Measurements from ENCODE around the gene IL2RA. TPM values are rescaled to one million over a fixed set of nuclear protein-coding genes. Genes with fewer than 3 reads are reported as not detected.

Gene IL2RA
- total RNA-seq, 1 donor from 2014 or later: not detected

DNA sequence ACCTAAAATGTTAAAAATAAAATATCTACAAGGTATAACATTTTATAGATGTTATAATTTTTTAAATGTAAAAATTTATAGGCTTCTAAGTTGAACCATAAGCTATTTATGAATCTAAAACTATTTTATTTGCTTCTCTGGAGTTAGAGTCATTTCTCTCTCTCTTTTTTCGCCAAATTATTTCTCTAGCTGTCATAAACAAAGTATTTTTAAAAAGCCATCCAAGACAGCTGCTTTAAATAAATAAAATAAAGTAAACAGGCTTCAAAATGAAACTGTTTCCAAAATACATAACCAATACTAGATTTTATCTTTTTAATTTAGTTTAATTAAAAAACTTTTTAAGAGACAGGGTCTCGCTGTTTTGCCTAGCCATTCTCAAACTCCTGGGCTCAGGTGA, 72.4 kb downstream of the IL2RA start:
- no peaks in the 10 kb centered on the region for H3K36me3 Mint-ChIP-seq (ENCODE audit: low read depth, unreplicated experiment)
- peaks cover 2% of the 10 kb centered on the region for H3K27me3 Mint-ChIP-seq (ENCODE audit: unreplicated experiment)
- TF ChIP-seq, protein P1, sequence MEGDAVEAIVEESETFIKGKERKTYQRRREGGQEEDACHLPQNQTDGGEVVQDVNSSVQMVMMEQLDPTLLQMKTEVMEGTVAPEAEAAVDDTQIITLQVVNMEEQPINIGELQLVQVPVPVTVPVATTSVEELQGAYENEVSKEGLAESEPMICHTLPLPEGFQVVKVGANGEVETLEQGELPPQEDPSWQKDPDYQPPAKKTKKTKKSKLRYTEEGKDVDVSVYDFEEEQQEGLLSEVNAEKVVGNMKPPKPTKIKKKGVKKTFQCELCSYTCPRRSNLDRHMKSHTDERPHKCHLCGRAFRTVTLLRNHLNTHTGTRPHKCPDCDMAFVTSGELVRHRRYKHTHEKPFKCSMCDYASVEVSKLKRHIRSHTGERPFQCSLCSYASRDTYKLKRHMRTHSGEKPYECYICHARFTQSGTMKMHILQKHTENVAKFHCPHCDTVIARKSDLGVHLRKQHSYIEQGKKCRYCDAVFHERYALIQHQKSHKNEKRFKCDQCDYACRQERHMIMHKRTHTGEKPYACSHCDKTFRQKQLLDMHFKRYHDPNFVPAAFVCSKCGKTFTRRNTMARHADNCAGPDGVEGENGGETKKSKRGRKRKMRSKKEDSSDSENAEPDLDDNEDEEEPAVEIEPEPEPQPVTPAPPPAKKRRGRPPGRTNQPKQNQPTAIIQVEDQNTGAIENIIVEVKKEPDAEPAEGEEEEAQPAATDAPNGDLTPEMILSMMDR (IDR thresholded peaks at IDR 0.05; ENCODE audit: unreplicated experiment): no peak
- H3K9me3 Mint-ChIP-seq (ENCODE audit: unreplicated experiment): no peaks in the 10 kb centered on the region
- no peaks in the 10 kb centered on the region for H3K4me1 Mint-ChIP-seq (ENCODE audit: unreplicated experiment)
- no peak overlapping the region for H3K4me3 Mint-ChIP-seq (ENCODE audit: unreplicated experiment)
- no peak for DNase-seq (ENCODE audit: low spot score)
- H3K27ac Mint-ChIP-seq (ENCODE audit: unreplicated experiment): no peak overlapping the region

DNA sequence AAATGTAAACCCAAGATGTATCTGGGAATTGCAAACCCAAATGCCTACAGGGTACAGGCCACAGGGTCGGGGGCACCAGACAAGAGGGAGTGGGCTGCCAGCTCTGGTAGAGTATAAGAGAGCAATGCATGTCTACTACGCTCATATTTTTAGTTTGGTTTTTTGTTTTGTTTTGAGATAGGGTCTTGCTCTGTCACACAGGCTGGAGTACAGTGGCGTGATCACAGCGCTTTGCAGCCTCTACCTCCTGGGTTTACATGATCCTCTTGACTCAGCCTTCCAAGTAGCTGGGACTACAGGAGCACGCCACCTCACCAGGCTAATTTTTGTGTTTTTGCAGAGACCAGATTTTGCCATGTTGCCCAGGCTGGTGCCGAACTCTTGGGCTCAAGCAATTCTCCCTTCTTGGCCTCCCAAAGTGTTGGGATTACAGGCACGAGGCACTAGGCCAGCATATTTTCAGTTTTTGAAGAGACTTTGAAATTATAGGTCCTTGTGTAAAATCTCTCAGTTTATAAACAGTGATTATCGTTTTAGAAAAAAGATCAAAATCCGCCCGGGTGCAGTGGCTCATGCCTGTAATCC, 73.7 kb downstream of the IL2RA start:
- H3K9me3 Mint-ChIP-seq (ENCODE audit: unreplicated experiment): no peaks in the 10 kb centered on the region
- no peak overlapping the region for H3K4me3 Mint-ChIP-seq (ENCODE audit: unreplicated experiment)

DNA sequence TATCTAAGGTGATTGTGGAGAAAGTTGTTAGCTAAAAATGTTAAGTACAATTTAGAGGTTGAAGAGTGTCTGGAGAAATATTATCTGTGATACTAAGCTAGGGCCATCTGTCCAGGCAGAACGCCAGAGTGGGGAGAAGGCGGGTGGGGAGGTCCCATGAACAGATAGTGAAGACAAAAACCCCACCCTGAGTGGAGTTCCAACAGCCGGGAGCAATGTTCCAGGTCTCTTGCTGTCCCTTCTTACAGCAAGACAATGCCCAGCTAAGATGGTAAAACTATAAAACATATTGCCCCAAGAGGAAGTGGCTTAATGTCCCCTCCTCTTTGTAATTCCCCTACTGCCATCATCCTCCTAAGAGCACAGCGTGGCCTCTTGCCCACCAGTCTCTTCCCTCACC, 74.4 kb downstream of the IL2RA start:
- Mint-ChIP-seq H3K4me1 (ENCODE audit: unreplicated experiment) (no peaks in the 10 kb centered on the region), H3K27me3 (ENCODE audit: unreplicated experiment) (peaks cover 2% of the 10 kb centered on the region), H3K9me3 (ENCODE audit: unreplicated experiment) (no peaks in the 10 kb centered on the region), H3K36me3 (ENCODE audit: low read depth, unreplicated experiment) (no peaks in the 10 kb centered on the region), H3K27ac (ENCODE audit: unreplicated experiment) (no peak overlapping the region), H3K4me3 (ENCODE audit: unreplicated experiment) (no peak overlapping the region)
- TF ChIP-seq, protein P1 (IDR thresholded peaks at IDR 0.05; ENCODE audit: unreplicated experiment): no peak
- no peak for DNase-seq (ENCODE audit: low spot score)

More for the DNA sequence above, 73.7 kb downstream of the IL2RA start:
- no peaks in the 10 kb centered on the region for H3K4me1 Mint-ChIP-seq (ENCODE audit: unreplicated experiment)
- peaks cover 2% of the 10 kb centered on the region for H3K27me3 Mint-ChIP-seq (ENCODE audit: unreplicated experiment)
- DNase-seq (ENCODE audit: low spot score): no peak
- H3K27ac Mint-ChIP-seq (ENCODE audit: unreplicated experiment): no peak overlapping the region
- TF ChIP-seq, protein P1 (IDR thresholded peaks at IDR 0.05; ENCODE audit: unreplicated experiment): no peak
- H3K36me3 Mint-ChIP-seq (ENCODE audit: low read depth, unreplicated experiment): no peaks in the 10 kb centered on the region

DNA sequence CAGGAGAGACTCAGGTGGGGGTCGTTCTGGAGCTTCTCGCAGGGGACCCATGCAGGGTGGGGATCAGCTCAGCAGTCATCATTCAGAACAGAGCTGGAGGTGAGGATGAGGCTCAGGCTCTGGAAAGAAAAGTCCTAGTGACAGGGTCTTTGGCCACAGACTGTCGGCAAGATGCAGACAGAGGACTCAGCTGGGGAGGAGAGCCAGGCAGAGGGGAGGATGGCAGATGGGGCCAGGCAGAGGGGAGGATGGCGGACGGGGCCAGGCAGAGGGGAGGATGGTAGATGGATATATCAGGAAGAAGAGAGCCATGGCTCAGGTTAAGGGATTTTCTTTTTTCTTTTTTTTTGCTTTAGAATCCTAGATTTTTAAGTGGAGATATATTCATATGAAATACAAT, 77.1 kb downstream of the IL2RA start:
- H3K4me1 Mint-ChIP-seq (ENCODE audit: unreplicated experiment): no peaks in the 10 kb centered on the region
- no peaks in the 10 kb centered on the region for H3K36me3 Mint-ChIP-seq (ENCODE audit: low read depth, unreplicated experiment)
- no peak overlapping the region for H3K4me3 Mint-ChIP-seq (ENCODE audit: unreplicated experiment)
- H3K9me3 Mint-ChIP-seq (ENCODE audit: unreplicated experiment): no peaks in the 10 kb centered on the region
- DNase-seq (ENCODE audit: low spot score): no peak
- no peak overlapping the region for H3K27ac Mint-ChIP-seq (ENCODE audit: unreplicated experiment)
- TF ChIP-seq, protein P1 (IDR thresholded peaks at IDR 0.05; ENCODE audit: unreplicated experiment): no peak
- no peaks in the 10 kb centered on the region for H3K27me3 Mint-ChIP-seq (ENCODE audit: unreplicated experiment)

DNA sequence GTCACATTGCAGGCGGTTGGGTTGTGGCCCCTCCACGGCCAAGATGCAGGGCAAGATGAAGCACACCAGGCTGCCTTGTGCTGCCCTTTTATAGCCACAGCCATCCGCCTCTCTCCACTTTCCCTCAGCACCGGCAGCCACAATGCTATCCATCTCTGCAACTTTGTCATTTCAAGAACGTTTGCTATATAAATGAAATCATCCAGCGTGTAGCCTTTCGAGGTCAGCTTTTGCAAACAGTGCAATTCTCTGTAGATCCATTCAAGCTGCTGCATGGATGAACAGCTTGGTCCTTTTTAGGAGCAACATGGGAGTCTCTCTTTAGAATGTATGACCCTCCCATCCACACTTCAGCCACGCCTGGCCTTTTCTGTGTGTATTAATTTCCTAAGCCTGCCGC, 78.4 kb downstream of the IL2RA start:
- TF ChIP-seq, protein P1 (IDR thresholded peaks at IDR 0.05; ENCODE audit: unreplicated experiment): no peak
- Mint-ChIP-seq H3K36me3 (ENCODE audit: low read depth, unreplicated experiment) (no peaks in the 10 kb centered on the region), H3K9me3 (ENCODE audit: unreplicated experiment) (no peaks in the 10 kb centered on the region), H3K27me3 (ENCODE audit: unreplicated experiment) (no peaks in the 10 kb centered on the region), H3K27ac (ENCODE audit: unreplicated experiment) (no peak overlapping the region), H3K4me3 (ENCODE audit: unreplicated experiment) (no peak overlapping the region), H3K4me1 (ENCODE audit: unreplicated experiment) (no peaks in the 10 kb centered on the region)
- no peak for DNase-seq (ENCODE audit: low spot score)

All from endothelial cell (in vitro differentiated cells).